ENCODE measurements around the gene MYLIP. TPM values are rescaled to one million over a fixed set of nuclear protein-coding genes. Genes with fewer than 3 reads are reported as not detected.

MYLIP gene
- 10 to 100 TPM; 20.1 to 28.8 TPM for total RNA-seq
- long read RNA-seq, donor 1, transcript MYLIP-202 (7 exons, 1,666 nt): major isoform, 9 of 14 reads
- long read RNA-seq, donor 1, partial matches to known transcripts: 2 of 14 reads
- long read RNA-seq, donor 1, other reads (novel, unspliced or antisense): 3 of 14 reads
- long read RNA-seq, donor 2, transcript MYLIP-202 (7 exons, 1,666 nt): major isoform, 5 of 6 reads
- long read RNA-seq, donor 2, partial matches to known transcripts: 0 of 6 reads
- long read RNA-seq, donor 2, other reads (novel, unspliced or antisense): 1 of 6 reads

DNA sequence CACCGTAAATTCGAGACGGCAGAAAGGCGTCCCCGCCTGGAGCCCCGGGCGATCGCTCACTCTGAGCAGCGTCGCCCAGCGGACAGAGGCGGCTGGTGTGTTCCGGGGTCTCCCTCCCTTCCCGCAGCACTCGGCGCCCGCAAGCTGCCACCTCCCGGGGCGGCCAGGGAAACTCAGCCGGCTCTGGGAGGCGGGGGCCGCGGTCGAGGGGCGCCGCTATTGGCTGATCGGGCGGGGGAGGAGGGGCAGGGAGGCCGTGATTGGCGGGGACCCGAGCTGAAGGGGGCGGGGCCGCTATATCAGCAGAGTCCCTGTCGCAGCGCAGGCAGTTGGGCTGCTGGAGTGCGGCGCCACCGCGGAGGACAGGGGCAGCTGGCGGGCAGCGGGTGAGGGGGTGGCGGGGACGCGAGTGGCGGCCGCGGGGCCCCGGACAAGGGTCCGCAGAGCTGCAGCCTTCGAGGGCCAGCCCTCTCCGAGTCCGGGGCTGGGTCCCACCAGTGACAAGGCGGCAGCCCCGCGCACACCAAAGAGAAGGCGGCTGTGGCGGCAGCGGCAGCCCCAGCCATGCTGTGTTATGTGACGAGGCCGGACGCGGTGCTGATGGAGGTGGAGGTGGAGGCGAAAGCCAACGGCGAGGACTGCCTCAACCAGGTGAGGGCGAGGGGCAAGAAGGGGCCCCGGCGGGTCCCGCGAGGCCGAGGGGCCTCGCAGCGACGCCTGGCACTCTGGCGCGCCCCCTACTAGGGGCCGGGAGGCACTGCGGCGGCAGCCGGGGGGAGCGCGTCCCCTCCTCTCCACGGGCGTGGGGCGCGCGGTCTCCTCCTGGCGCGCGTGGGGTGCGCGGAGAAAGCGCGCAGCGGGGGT, at the start of gene MYLIP:
MYLIP (plus strand) TSS at position 328 of the 864 bp plus-strand sequence; CDS start at position 565, 237 bp downstream.
- intact Hi-C loops (cut with DNase I): no loop called here

DNA sequence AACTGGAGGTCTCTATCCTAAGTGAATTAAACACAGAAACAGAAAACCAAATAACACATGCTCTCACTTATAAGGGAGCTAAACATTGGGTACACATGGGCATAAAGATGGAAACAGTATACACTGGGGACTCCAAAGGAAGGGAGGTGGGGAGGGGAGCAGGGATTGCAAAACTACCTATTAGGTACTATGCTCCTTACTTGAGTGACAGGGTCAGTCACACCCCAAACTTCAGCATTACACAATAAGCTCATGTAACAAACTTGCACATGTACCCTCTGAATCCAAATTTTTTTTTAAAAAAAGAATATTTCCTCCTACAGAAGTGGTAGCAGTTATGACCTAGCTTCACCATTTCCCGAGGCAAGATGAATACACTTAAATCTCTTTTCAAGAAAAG, 49.5 kb upstream of the MYLIP start:
- intact Hi-C loops (cut with DNase I): loop anchor here in 1 of 2 donors (5.0 kb wide), 1 partner anchor 1997 kb away; no protein-coding TSS in a partner anchor
- no peak for DNase-seq (ENCODE audit: low spot score)

More for the DNA sequence above, at the start of gene MYLIP:
- DNase-seq (ENCODE audit: low spot score): peak; percentile 99

DNA sequence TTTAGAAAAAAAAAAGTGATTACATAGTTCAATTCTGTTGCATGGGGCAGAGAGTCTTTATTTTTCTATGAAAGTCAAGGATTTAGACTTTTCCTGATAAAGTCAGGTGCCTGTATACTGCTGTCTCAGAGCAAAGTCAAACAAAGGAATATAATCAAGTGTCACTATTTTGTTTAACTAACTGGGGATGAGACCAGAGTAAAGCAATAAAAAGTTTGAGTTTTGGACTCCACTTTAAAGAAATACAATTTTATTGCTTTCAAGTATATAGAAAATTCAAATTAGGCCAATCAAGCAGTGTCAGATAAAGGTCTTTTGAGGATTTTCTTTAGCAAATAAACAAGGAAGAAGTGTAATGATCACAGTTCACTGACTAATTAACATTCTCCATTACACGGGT, 48.7 kb upstream of the MYLIP start:
- no peak for DNase-seq (ENCODE audit: low spot score)
- intact Hi-C loops (cut with DNase I): no loop called here

GRCh38 chr6:16081326-16081725, 47.6 kb upstream of the MYLIP start:
- intact Hi-C loops (cut with DNase I): no loop called here
- DNase-seq (ENCODE audit: low spot score): no peak

GRCh38 chr6:16082361-16082760, 46.5 kb upstream of the MYLIP start:
- no peak for DNase-seq (ENCODE audit: low spot score)
- intact Hi-C loops (cut with DNase I): no loop called here

DNA sequence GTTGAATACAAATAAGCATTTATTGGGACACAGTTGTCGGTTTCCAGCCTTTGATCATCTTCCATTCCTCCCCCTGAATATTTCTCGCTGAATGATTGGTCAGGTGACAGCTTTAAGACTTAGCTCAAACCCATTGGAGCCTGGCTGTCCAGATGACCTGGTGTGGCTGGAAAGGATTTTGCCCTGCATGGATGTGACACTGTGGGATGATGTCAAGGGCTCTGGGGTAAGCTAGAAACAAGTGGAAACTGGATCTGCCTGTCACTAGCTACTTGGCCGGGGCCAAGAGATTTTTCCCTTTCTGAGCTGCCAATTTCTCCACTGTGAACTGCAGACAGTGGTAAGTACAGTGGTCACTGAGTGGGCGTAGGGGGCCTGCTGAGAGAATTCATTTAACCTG, 41.9 kb upstream of the MYLIP start:
- intact Hi-C loops (cut with DNase I): no loop called here
- DNase-seq (ENCODE audit: low spot score): no peak

- intact Hi-C loops (cut with DNase I): no loop called here
- DNase-seq (ENCODE audit: low spot score): no peak
Measured at GRCh38 chr6:16087386-16087785, 41.5 kb upstream of the MYLIP start.

DNA sequence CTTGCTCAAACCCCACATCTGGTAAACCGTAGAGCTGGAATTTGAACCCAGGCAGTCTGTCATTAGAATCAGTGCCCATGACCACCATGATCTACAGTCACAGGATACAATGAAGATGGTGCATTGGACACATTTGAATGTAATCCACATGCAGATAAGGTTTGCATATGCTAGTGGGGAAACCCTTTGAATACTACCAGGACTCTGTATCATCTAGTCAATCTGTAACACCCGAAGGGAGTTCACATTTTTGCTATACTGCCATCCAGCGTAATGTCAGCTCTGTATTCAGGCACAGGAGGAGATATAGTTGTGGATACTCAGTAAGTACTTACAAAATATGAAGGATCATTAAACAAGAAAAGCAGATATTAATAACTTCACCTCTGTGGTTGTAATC, 40.5 kb upstream of the MYLIP start:
- no peak for DNase-seq (ENCODE audit: low spot score)
- intact Hi-C loops (cut with DNase I): no loop called here

- no peak for DNase-seq (ENCODE audit: low spot score)
- intact Hi-C loops (cut with DNase I): no loop called here
Measured at GRCh38 chr6:16089232-16090062, 39.4 kb upstream of the MYLIP start.

DNA sequence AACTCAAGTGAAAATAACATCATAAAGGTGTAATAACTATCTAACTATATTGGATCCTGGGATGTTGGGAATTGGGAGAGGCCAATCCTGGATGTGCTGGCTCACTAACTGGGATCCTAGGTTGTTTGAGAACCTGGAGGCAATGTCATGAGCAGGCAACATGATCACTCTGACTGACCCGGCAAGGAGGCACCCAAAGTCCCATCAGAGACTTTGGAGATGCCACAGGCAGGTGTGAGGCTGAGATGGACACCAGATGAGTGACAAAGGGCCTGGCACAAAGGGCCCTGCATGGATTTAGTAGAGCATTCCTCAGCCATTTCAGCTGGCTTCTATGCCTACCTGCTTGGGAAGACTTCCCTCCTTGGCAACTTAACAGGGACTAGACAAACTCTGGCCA, 38.4 kb upstream of the MYLIP start:
- intact Hi-C loops (cut with DNase I): no loop called here
- no peak for DNase-seq (ENCODE audit: low spot score)

- intact Hi-C loops (cut with DNase I): no loop called here
- no peak for DNase-seq (ENCODE audit: low spot score)
Measured at GRCh38 chr6:16090920-16091319, 38.0 kb upstream of the MYLIP start.

- intact Hi-C loops (cut with DNase I): no loop called here
- no peak for DNase-seq (ENCODE audit: low spot score)
Measured at GRCh38 chr6:16092140-16092539, 36.7 kb upstream of the MYLIP start.

DNA sequence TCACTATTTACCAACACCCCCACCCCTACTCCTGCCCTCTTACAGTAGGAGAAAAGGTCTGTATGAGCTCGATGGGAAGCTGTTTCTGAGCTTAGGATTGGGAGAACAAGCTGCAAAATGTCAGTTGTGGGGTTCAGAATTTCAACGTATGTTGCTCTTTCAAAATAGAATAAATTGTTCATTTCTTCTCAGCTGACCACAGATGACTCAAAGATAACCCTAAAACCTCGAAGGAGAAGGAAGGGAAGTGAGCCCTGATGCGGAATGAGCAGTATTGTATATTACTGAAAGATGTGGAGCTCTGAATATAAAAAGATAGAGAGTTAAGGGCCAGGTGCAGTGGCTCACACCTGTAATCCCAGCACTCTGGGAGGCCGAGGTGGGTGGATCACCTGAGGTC, 35.9 kb upstream of the MYLIP start:
- no peak for DNase-seq (ENCODE audit: low spot score)
- intact Hi-C loops (cut with DNase I): no loop called here

DNA sequence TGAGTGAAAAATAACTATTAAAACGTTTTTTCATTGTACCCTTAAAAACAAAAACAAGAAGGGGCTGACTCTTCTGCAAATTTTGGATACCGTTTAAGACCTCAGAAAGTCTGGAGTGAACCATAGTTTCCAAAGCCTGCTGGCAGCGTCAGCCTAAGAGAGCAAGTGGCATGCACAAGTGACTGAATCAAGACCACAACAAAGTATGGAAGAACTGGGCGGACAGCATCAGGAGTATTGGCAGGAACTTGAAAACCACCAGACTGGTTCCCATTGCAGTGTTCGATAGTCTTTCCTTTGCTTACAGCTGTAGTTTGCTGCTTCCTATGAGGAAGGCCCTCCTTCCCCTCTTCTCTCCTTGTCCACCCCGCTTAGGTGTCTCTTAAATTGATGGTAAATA, 33.7 kb upstream of the MYLIP start:
- no peak for DNase-seq (ENCODE audit: low spot score)
- intact Hi-C loops (cut with DNase I): no loop called here

DNA sequence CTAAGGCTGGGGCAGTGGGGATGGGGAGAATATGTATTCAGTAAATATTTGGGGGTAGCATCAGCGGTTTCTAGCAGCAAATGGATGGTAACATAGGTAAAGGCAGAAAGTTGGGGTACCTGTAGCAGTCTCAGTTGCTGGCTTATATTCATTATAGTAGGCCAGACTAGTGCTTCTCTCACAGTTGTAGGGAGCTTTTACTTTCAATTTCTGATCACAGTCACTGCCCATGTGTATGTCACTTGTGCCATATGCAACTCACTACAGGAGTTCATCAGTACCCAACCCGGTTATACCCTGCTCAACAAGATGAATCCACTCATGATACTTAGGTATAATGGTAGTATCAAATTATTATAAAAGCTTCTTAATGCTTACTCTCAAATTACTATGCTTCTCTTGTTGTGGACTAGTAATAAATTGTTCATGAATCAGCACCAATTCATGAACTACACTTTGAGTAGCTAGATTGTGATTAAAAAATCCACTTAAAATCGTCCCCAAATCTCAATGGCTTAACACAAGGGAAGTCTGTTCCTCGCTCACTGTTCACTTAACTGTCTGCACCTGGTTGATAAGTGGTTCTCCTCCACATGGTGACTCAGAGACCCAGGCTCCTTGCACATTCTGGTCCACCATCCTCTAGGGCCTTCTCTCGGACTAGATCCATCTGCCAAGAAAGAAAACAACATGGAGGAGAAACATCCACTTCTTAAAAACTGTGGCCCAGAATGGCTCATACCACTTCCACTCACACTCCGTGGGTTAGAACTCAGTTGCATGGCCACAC, 31.3 kb upstream of the MYLIP start:
- intact Hi-C loops (cut with DNase I): no loop called here
- DNase-seq (ENCODE audit: low spot score): no peak

- intact Hi-C loops (cut with DNase I): no loop called here
- no peak for DNase-seq (ENCODE audit: low spot score)
Measured at GRCh38 chr6:16098211-16098610, 30.7 kb upstream of the MYLIP start.

- DNase-seq (ENCODE audit: low spot score): no peak
- intact Hi-C loops (cut with DNase I): no loop called here
Measured at GRCh38 chr6:16102208-16102607, 26.7 kb upstream of the MYLIP start.

DNA sequence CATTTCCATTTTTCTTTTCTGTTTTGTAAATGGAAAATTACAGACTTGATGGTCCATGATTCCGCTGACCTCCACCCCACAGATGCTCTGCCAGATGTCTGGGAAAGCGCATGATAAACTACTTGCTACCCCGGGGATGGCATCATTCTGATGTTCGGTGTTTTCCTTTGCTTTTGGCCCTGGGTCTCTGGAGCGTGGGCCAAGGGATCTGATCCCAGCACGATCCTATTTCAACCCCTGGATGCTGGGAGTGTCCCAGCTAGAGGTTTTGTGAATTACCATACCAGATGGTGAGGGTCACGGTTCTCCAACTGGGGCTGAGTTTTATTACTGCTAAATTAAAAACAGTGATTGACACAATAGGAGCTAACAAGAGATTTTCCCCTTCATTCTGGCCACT, 25.2 kb upstream of the MYLIP start:
- no peak for DNase-seq (ENCODE audit: low spot score)
- intact Hi-C loops (cut with DNase I): no loop called here

Data from posterior vena cava (tissue), 2 donors.